Immature natural killer cell (primary cell): ENCODE data around the gene PAPOLG. TPM values are rescaled to one million over a fixed set of nuclear protein-coding genes. Genes with fewer than 3 reads are reported as not detected.

Source experiments
- DNase-seq, 3 donors: peaks; one replicate each; pipeline ENCODE4 v3.0.0; 2022; ENCODE audit warnings: mixed read lengths in 1 of 3
- H3K27ac Mint-ChIP-seq, 6 donors: one replicate each; pipeline ENCODE4 v1.8.0; 2020; ENCODE audit warnings: mixed read lengths in 6 of 6, mild to moderate bottlenecking in 5 of 6, inconsistent platforms in 4 of 6, moderate library complexity in 3 of 6
- H3K27me3 Mint-ChIP-seq, 3 donors: one replicate each; pipeline ENCODE4 v1.8.0; 2020 to 2021; ENCODE audit warnings: low read depth in 3 of 3, mild to moderate bottlenecking in 3 of 3, mixed read lengths in 3 of 3, moderate library complexity in 3 of 3, inconsistent platforms in 1 of 3
- H3K36me3 Mint-ChIP-seq, 3 donors: one replicate each; pipeline ENCODE4 v1.8.0; 2020; ENCODE audit warnings: mixed read lengths in 3 of 3, inconsistent platforms in 2 of 3, mild to moderate bottlenecking in 2 of 3
- H3K4me1 Mint-ChIP-seq, 2 donors: one replicate each; pipeline ENCODE4 v1.8.0; 2020; ENCODE audit warnings: inconsistent platforms in 2 of 2, mild to moderate bottlenecking in 2 of 2, mixed read lengths in 2 of 2, moderate library complexity in 1 of 2
- H3K4me3 Mint-ChIP-seq, 5 donors: one replicate each; pipeline ENCODE4 v1.8.0; 2020; ENCODE audit warnings: mild to moderate bottlenecking in 5 of 5, mixed read lengths in 5 of 5, inconsistent platforms in 3 of 5, moderate library complexity in 3 of 5
- H3K9me3 Mint-ChIP-seq, 6 donors: one replicate each; pipeline ENCODE4 v1.8.0; 2020; ENCODE audit warnings: mild to moderate bottlenecking in 6 of 6, mixed read lengths in 6 of 6, inconsistent platforms in 4 of 6, moderate library complexity in 3 of 6
- polyA plus RNA-seq, 3 donors: library from polyadenylated mRNA; unstranded; fragments of 300-500 nt; fragmentation: Illumina TruSeq; gene quantifications; one replicate each; pipeline ENCODE4 v1.2.3, GENCODE V29; 2021

Gene PAPOLG
- polyA plus RNA-seq, 3 donors from 2014 or later, result 5.1 to 19.5 (median 8.9) TPM

- H3K9me3 Mint-ChIP-seq, result no peaks in the 10 kb centered on the region
- H3K36me3 Mint-ChIP-seq, result no peaks in the 10 kb centered on the region
- H3K27me3 Mint-ChIP-seq, result peaks cover 2 to 7% (median 5%) of the 10 kb centered on the region in 3 donors
- H3K27ac Mint-ChIP-seq, result no peak overlapping the region
- H3K4me1 Mint-ChIP-seq, result peaks cover 31 to 48% of the 10 kb centered on the region in 2 donors
- H3K4me3 Mint-ChIP-seq, result no peak overlapping the region
- no peak for DNase-seq
These were observed 13.6 kb upstream of the PAPOLG start for GRCh38 chr2:60742419-60742818.

- H3K36me3 Mint-ChIP-seq, result no peaks in the 10 kb centered on the region
- peak overlapping the region; percentile 65 to 90 (median 74) for H3K27ac Mint-ChIP-seq
- peaks cover 31 to 48% of the 10 kb centered on the region in 2 donors for H3K4me1 Mint-ChIP-seq
- peak in 1 of 3 donors; percentile 9 for DNase-seq
- peak overlapping the region; percentile 59 to 83 (median 78) for H3K4me3 Mint-ChIP-seq
- H3K27me3 Mint-ChIP-seq, result peaks cover 0 to 2% (median 2%) of the 10 kb centered on the region in 3 donors
- no peaks in the 10 kb centered on the region for H3K9me3 Mint-ChIP-seq
These were observed 10.7 kb upstream of the PAPOLG start for GRCh38 chr2:60745330-60745729.

- H3K4me1 Mint-ChIP-seq, result peaks cover 31 to 48% of the 10 kb centered on the region in 2 donors
- H3K27me3 Mint-ChIP-seq, result peaks cover 2 to 4% (median 2%) of the 10 kb centered on the region in 3 donors
- H3K27ac Mint-ChIP-seq, result peak overlapping the region; percentile 65 to 90 (median 74)
- DNase-seq, result peak; percentile 39 to 46 (median 39)
- H3K36me3 Mint-ChIP-seq, result no peaks in the 10 kb centered on the region
- peak overlapping the region; percentile 59 to 83 (median 78) for H3K4me3 Mint-ChIP-seq
- H3K9me3 Mint-ChIP-seq, result no peaks in the 10 kb centered on the region
These were observed 10.3 kb upstream of the PAPOLG start for GRCh38 chr2:60745761-60746160.

- peaks cover 31 to 48% of the 10 kb centered on the region in 2 donors for H3K4me1 Mint-ChIP-seq
- no peaks in the 10 kb centered on the region for H3K9me3 Mint-ChIP-seq
- no peaks in the 10 kb centered on the region for H3K36me3 Mint-ChIP-seq
- no peak for DNase-seq
- H3K27ac Mint-ChIP-seq, result peak overlapping the region; percentile 54 to 90 (median 76)
- peaks cover 2 to 6% (median 2%) of the 10 kb centered on the region in 3 donors for H3K27me3 Mint-ChIP-seq
- peak overlapping the region; percentile 34 to 83 (median 59) for H3K4me3 Mint-ChIP-seq
These were observed 9.8 kb upstream of the PAPOLG start for GRCh38 chr2:60746318-60746717.

- peaks cover 33 to 53% of the 10 kb centered on the region in 2 donors for H3K4me1 Mint-ChIP-seq
- no peak overlapping the region for H3K4me3 Mint-ChIP-seq
- no peak for DNase-seq
- H3K36me3 Mint-ChIP-seq, result peaks cover 12 to 22% (median 18%) of the 10 kb centered on the region in 3 donors
- no peaks in the 10 kb centered on the region for H3K9me3 Mint-ChIP-seq
- peak overlapping the region in 1 of 6 donors; percentile 15 for H3K27ac Mint-ChIP-seq
- H3K27me3 Mint-ChIP-seq, result peaks cover 4 to 12% (median 7%) of the 10 kb centered on the region in 3 donors
These were observed 3.6 kb downstream of the PAPOLG start for GRCh38 chr2:60759654-60760053.

GRCh38 chr2:60764736-60765534 is 8.9 kb downstream of the PAPOLG start:
- Mint-ChIP-seq H3K36me3 (peaks cover 12 to 42% (median 17%) of the 10 kb centered on the region in 3 donors), H3K4me3 (no peak overlapping the region), H3K27me3 (peaks cover 0 to 2% (median 0%) of the 10 kb centered on the region in 3 donors), H3K27ac (peak overlapping the region in 4 of 6 donors; percentile 12 to 71 (median 46)), H3K4me1 (peaks cover 15 to 47% of the 10 kb centered on the region in 2 donors), H3K9me3 (no peaks in the 10 kb centered on the region)
- DNase-seq, result no peak

- H3K27me3 Mint-ChIP-seq, result peaks cover 0 to 2% (median 1%) of the 10 kb centered on the region in 3 donors
- peaks cover 15 to 37% of the 10 kb centered on the region in 2 donors for H3K4me1 Mint-ChIP-seq
- no peaks in the 10 kb centered on the region for H3K9me3 Mint-ChIP-seq
- H3K36me3 Mint-ChIP-seq, result peaks cover 9 to 38% (median 10%) of the 10 kb centered on the region in 3 donors
- peak overlapping the region in 1 of 6 donors; percentile 38 for H3K27ac Mint-ChIP-seq
- no peak for DNase-seq
- no peak overlapping the region for H3K4me3 Mint-ChIP-seq
These were observed 10.2 kb downstream of the PAPOLG start for GRCh38 chr2:60766283-60766682.

GRCh38 chr2:60771508-60771907 is 15.4 kb downstream of the PAPOLG start:
- H3K27ac Mint-ChIP-seq, result no peak overlapping the region
- H3K4me3 Mint-ChIP-seq, result no peak overlapping the region
- H3K27me3 Mint-ChIP-seq, result peaks cover 0 to 2% (median 1%) of the 10 kb centered on the region in 3 donors
- H3K9me3 Mint-ChIP-seq, result no peaks in the 10 kb centered on the region
- peaks cover 10 to 25% of the 10 kb centered on the region in 2 donors for H3K4me1 Mint-ChIP-seq
- no peak for DNase-seq
- H3K36me3 Mint-ChIP-seq, result peaks cover 9 to 41% (median 21%) of the 10 kb centered on the region in 3 donors

GRCh38 chr2:60775048-60775639 is 19.1 kb downstream of the PAPOLG start:
- H3K27me3 Mint-ChIP-seq, result peaks cover 0 to under 1% (median 0%) of the 10 kb centered on the region in 3 donors
- peak in 1 of 3 donors; percentile 17 for DNase-seq
- peaks cover 14 to 42% (median 34%) of the 10 kb centered on the region in 3 donors for H3K36me3 Mint-ChIP-seq
- peaks cover 3 to 9% of the 10 kb centered on the region in 2 donors for H3K4me1 Mint-ChIP-seq
- no peak overlapping the region for H3K4me3 Mint-ChIP-seq
- no peaks in the 10 kb centered on the region for H3K9me3 Mint-ChIP-seq
- H3K27ac Mint-ChIP-seq, result peak overlapping the region in 3 of 6 donors; percentile 2 to 55 (median 41)

GRCh38 chr2:60778352-60778751 is 22.3 kb downstream of the PAPOLG start:
- H3K9me3 Mint-ChIP-seq, result no peaks in the 10 kb centered on the region
- peaks cover 3 to 9% of the 10 kb centered on the region in 2 donors for H3K4me1 Mint-ChIP-seq
- DNase-seq, result no peak
- H3K27me3 Mint-ChIP-seq, result no peaks in the 10 kb centered on the region
- no peak overlapping the region for H3K4me3 Mint-ChIP-seq
- H3K27ac Mint-ChIP-seq, result no peak overlapping the region
- peaks cover 16 to 46% (median 32%) of the 10 kb centered on the region in 3 donors for H3K36me3 Mint-ChIP-seq

- peaks cover 3 to 9% of the 10 kb centered on the region in 2 donors for H3K4me1 Mint-ChIP-seq
- DNase-seq, result no peak
- H3K27me3 Mint-ChIP-seq, result no peaks in the 10 kb centered on the region
- H3K36me3 Mint-ChIP-seq, result peaks cover 25 to 47% (median 30%) of the 10 kb centered on the region in 3 donors
- peak overlapping the region in 2 of 6 donors; percentile 11 to 80 for H3K27ac Mint-ChIP-seq
- no peaks in the 10 kb centered on the region for H3K9me3 Mint-ChIP-seq
- no peak overlapping the region for H3K4me3 Mint-ChIP-seq
These were observed 23.4 kb downstream of the PAPOLG start for GRCh38 chr2:60779426-60779825.

GRCh38 chr2:60780721-60781120 is 24.7 kb downstream of the PAPOLG start:
- peak overlapping the region in 2 of 6 donors; percentile 49 to 50 for H3K27ac Mint-ChIP-seq
- DNase-seq, result no peak

GRCh38 chr2:60793169-60793568 is 37.1 kb downstream of the PAPOLG start:
- peaks cover 0 to 3% (median 0%) of the 10 kb centered on the region in 3 donors for H3K27me3 Mint-ChIP-seq
- H3K4me1 Mint-ChIP-seq, result peaks cover 20 to 33% of the 10 kb centered on the region in 2 donors
- H3K36me3 Mint-ChIP-seq, result peaks cover 18 to 63% (median 28%) of the 10 kb centered on the region in 3 donors
- no peaks in the 10 kb centered on the region for H3K9me3 Mint-ChIP-seq
- no peak overlapping the region for H3K4me3 Mint-ChIP-seq
- no peak for DNase-seq
- H3K27ac Mint-ChIP-seq, result no peak overlapping the region

More at GRCh38 chr2:60780721-60781120, 24.7 kb downstream of the PAPOLG start:
- Mint-ChIP-seq H3K9me3 (no peaks in the 10 kb centered on the region), H3K4me1 (no peaks in the 10 kb centered on the region), H3K27me3 (no peaks in the 10 kb centered on the region), H3K36me3 (peaks cover 24 to 53% (median 25%) of the 10 kb centered on the region in 3 donors), H3K4me3 (no peak overlapping the region)
